ENCODE data around the gene CTRB1.
"Not testable (repeated sequence)": the region's sequence is repeated elsewhere in the genome, so short reads cannot be mapped to it uniquely, and the experiment has no call there.

The CTRB1 gene

GRCh38 chr16:75267631-75268264 is 49.0 kb downstream of the CTRB1 start:
- DNase-seq (ENCODE audit: low read depth in 2 of 3, low spot score in 2 of 3) = no peak

GRCh38 chr16:75269358-75269757 is 50.6 kb downstream of the CTRB1 start:
- DNase-seq (ENCODE audit: low read depth in 2 of 3, low spot score in 2 of 3) = not testable (repeated sequence)

- no peak for DNase-seq (ENCODE audit: low read depth in 2 of 3, low spot score in 2 of 3)
Measured at GRCh38 chr16:75271441-75272096, 52.8 kb downstream of the CTRB1 start.

DNA sequence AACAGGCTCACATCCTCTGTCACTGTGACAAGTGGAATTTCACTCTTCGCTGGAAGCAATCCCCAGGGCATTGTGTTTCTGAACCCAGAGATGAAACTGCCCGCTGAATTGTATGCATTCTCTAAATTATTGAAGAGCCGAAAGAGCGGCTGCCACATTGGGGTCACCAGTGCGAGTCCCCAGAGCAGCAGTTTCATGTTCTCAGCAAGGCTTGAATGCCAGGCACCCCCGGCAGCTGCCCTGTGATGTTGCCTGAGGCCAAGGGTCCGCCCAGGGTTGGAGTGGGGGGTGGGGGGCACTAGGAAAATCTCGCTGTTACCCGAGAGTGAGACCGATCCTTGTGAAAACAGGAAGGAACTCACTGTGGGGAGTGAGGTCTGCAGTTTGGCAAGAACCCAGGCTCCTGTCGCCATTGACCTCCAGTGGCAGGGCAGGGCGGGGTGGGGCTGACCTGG is 53.3 kb downstream of the CTRB1 start:
- no peak for DNase-seq (ENCODE audit: low read depth in 2 of 3, low spot score in 2 of 3)

DNA sequence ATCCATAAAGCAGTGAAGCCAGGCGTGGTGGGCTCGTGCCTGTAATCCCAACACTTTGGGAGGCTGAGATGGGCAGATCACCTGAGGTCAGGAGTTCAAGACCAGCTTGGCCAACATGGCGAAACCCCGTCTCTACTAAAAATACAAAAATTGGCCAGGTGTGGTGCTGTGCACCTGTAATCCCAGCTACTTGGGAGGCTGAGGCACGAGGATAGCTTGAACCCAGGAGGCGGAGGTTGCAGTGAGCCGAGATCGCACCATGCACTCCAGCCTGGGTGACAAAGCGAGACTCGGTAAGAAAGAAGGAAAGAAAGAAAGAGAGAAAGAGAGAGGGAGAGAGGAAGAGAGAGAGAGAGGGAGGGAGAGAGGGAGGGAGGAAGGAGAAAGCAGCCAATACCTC is 53.8 kb downstream of the CTRB1 start:
- DNase-seq (ENCODE audit: low read depth in 2 of 3, low spot score in 2 of 3) = not testable (repeated sequence)

GRCh38 chr16:75273054-75273925 is 54.5 kb downstream of the CTRB1 start:
- DNase-seq (ENCODE audit: low read depth in 2 of 3, low spot score in 2 of 3) = no peak
